HFF-Myc (cell line): ENCODE measurements around the gene KISS1.
A peak's percentile ranks its signal among the peaks of the same experiment; 100 is the strongest.

Experiments
- DNase-seq: peaks from one replicate; pipeline ENCODE4 v3.0.0-alpha.2; 2011; ENCODE audit warnings: low read depth; ENCODE audit errors: extremely low read depth
- H3K4me3 ChIP-seq: replicated peaks from 2 replicates; pipeline ENCODE4 v1.5.1; 2011; ENCODE audit warnings: low read depth, mild to moderate bottlenecking, control low read depth, low read length
- CTCF ChIP-seq: IDR thresholded peaks from 2 replicates; pipeline ENCODE4 v1.5.1; 2012; ENCODE audit warnings: mild to moderate bottlenecking, low read depth, low read length, control low read depth; ENCODE audit errors: missing control alignments

KISS1 gene

GRCh38 chr1:204192589-204193352 is 3.5 kb downstream of the KISS1 start:
- no peak overlapping the region for H3K4me3 ChIP-seq
- no peak for TF ChIP-seq CTCF
- DNase-seq: no peak

GRCh38 chr1:204192046-204192445 is 4.2 kb downstream of the KISS1 start:
- no peak for DNase-seq
- H3K4me3 ChIP-seq: no peak overlapping the region

GRCh38 chr1:204191456-204191855 is 4.8 kb downstream of the KISS1 start:
- H3K4me3 ChIP-seq: no peak overlapping the region
- TF ChIP-seq CTCF: no peak
- DNase-seq: no peak

More at GRCh38 chr1:204192046-204192445, 4.2 kb downstream of the KISS1 start:
- no peak for TF ChIP-seq CTCF

GRCh38 chr1:204190212-204191211 is 5.8 kb downstream of the KISS1 start:
- TF ChIP-seq CTCF: no peak
- H3K4me3 ChIP-seq: no peak overlapping the region
- peak; percentile 16 for DNase-seq

- no peak overlapping the region for H3K4me3 ChIP-seq
- DNase-seq: no peak
- no peak for TF ChIP-seq CTCF
These were observed 7.2 kb downstream of the KISS1 start for GRCh38 chr1:204188959-204189639.

- H3K4me3 ChIP-seq: no peak overlapping the region
- TF ChIP-seq CTCF: no peak
- no peak for DNase-seq
These were observed 9.7 kb downstream of the KISS1 start for GRCh38 chr1:204186597-204186996.
